Stimulated activated CD8-positive, alpha-beta memory T cell treated with anti-CD3 and anti-CD28 coated beads, Interleukin-15, amount 100 ng/mL, for 24 hours (primary cell): ENCODE results near the gene CYP19A1.

ENCODE experiments used
- DNase-seq: peaks from one replicate; pipeline ENCODE4 v3.0.0-alpha.2; 2020; ENCODE audit warnings: low read depth

The CYP19A1 gene

DNA sequence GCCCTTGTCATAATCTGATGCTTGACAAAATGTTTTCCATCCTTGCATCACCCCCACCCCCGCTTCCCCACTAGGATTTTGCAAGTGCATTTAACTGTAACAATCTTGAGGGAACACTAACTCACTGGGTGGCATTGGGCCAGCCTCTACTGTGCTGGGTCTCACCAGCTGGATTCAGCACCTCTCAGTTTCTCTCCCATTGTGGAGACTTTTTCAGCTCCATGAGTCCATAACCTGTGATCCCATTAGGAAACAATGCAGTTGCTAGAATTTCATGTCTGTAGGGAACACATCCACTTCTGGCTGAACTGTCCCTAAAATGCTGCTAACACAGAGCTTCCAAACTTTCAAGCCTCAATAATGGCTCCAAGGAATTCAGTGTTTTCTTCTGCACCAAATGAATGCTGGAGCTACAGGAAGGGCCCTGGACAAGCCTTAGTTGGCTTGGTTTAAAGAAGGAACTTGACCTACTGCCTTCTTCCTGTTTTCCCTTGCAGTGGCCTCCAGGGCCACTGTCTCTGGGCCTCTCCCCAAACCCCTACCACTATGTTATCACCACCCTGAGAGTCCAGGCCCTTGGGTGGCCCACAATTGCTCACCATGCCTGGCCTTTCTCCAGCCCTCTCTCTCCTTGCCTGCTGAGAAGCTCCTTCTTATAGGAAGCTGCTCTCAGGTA is 15.6 kb downstream of the CYP19A1 start:
- DNase-seq = no peak

DNA sequence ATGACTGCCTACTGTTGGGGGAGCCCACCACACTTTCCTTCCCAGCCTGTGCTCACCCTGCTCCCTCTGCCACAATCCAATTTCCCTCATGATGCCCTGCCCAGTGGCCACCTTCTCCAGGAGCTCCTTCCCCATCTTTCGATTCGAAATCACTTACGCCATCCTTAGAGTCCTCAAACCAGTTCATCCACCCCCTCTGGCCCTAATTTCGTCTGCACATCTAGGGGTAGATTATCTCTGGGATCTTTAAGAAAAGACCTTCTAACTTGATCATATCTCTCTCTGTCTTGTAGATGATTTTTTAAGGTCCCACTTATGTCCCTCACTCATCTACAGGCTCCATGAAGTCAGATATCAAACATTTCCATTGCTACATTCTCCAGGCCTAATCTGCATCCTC is 17.1 kb downstream of the CYP19A1 start:
- no peak for DNase-seq

DNA sequence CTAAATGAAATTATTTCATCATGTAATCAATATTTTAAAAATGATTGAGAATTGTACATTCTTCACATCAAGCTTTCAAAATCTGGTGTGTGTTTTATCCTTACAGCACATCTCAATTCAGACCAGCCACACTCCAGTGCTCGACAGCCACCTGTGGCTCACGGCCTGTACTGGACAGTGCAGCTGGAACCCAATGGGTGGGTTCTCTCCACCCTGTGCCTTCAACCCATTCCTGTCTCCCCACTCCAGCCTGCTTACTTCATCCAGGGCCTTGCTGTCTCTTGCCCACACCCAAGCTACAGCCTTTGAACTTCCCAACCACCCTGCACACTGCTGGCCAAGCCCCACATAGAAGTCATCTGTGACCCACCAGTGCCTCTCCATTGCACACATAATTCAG is 17.6 kb downstream of the CYP19A1 start:
- no peak for DNase-seq

- DNase-seq = no peak
Measured at GRCh38 chr15:51319539-51319938, 18.9 kb downstream of the CYP19A1 start.

GRCh38 chr15:51318382-51319150 is 19.8 kb downstream of the CYP19A1 start:
- no peak for DNase-seq

DNA sequence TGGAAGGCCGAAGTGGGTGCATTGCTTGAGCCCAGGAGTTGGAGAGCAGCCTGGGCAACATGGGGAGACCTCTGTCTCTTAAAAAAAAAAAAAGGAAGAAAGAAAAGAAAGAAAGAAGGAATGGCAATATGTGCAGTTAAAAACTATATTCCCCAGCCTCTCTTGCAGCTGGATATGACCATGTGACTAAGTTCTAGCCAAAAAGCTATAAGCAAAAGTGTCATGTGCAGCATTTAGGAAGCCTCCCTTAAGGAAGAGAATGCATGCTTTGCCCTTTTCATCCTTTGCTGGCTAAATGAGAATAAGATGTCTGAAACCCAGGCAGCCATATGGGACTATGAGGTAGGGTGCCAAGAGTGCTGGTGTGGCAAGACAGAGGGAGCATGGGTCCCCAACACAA is 21.8 kb downstream of the CYP19A1 start:
- no peak for DNase-seq

DNA sequence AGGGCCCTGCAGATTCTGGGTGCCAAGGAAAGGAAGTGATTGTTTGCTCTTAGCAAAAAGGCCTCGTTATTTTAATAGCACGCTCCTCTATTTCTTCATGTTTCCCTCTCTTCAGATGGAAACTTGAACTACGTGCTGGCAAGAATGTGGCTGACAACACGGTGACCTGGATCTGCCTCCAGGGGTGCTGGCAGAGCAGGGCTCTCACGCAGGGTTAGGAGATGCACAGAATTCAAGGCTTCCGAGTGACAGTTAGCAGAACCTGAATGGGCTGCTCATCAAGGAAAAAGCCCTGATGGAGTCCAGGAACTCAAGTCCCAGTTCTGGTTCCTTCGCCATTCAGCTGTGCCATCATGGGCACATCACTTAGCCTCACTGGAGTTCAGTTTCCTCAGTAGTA is 22.7 kb downstream of the CYP19A1 start:
- DNase-seq = no peak

DNA sequence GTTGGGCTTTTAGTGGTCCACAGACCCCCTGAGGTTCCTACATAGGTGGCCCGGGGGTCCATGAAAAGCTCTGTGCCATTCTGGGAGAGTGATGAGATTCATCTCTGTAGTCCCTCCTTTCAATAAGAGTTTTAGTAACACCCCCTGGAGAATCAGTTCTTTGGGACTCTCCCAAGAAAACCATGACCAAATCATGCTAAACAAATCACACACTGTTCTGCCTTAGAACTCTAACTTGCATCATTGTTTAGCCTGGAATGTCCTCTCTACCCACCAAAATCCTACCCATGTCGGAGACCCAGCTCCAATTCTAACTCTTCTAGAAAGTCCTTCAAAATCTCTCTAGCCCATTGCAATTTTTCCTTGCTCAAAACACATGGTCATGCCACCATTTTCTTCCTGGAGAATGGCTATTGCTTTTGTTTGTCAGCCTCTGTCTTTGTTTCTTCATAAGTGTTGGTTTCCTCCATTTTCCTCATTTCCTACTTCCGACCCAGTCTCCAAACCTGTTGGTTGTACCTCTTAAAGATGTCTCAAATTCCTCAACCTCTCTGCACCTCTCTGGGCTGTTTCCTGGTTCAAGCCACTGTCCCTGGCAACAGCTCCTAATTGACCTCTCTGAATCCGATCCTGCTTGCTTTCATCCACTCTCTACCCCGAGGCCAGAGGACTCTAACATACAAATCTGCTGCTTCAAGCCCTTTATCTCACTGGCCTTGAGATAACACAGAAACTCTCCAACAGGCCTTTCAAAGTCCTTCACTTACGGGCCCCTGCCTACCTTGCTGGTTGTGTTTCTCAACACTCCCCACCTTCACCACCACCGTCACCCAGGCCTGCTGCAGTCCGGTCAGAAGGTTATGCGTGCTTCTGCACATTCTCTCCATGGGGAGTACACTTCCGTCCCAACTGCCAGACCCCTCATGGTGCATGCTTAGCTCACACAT is 23.7 kb downstream of the CYP19A1 start:
- DNase-seq = no peak

DNA sequence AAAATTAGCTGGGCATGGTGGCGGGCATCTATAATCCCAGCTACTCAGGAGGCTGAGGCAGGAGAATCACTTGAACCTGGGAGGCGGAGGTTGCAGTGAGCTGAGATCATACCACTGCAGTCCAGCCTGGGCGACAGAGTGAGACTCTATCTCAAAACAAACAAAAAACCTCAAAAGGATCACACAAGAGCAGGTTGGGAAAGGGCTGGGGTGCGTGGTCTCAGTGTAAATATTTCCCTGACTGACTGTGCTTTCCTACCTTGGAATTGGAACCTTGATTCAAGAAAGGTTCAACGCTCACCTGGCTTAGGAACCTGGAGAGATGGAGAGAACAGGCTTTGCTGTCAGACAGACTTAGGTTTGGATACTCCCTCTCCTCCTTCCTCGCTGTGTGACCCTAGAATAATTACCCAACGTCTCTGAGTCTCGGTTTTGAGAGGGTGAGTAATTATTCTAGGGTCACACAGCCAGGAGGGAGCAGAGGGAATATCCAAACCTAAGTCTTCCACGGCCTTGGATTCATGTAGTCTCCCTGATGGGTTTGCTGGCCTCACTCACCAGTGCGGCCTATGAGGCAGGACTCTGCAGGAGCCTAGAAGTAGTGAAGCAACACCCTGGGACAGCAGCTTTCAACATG is 24.6 kb downstream of the CYP19A1 start:
- no peak for DNase-seq

GRCh38 chr15:51313074-51313393 is 25.4 kb downstream of the CYP19A1 start:
- no peak for DNase-seq

- no peak for DNase-seq
Measured at GRCh38 chr15:51312166-51313073, 26.0 kb downstream of the CYP19A1 start.

GRCh38 chr15:51311510-51311909 is 26.9 kb downstream of the CYP19A1 start:
- no peak for DNase-seq

- DNase-seq = no peak
Measured at GRCh38 chr15:51310064-51310463, 28.3 kb downstream of the CYP19A1 start.

DNA sequence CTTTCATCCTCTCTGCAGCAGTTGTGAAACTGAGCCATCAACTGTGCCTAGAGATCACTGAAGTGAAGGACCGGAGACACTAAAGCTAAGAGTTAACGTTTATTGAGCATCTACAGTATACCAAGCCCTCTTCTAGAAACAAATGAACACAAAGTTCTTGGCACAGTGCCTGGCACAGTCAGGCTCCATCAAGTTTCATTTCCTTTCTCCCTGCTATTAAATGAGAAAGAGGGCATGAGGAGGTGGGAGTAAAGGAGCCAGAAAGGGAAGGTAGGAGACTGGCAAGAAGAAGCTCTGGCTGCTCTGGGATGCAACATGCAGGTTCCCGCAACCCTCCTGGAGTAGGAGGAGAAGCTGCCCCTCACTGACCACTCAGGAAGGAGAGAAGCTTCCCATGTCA is 30.6 kb downstream of the CYP19A1 start:
- no peak for DNase-seq

- DNase-seq = no peak
Measured at GRCh38 chr15:51307325-51307724, 31.1 kb downstream of the CYP19A1 start.

DNA sequence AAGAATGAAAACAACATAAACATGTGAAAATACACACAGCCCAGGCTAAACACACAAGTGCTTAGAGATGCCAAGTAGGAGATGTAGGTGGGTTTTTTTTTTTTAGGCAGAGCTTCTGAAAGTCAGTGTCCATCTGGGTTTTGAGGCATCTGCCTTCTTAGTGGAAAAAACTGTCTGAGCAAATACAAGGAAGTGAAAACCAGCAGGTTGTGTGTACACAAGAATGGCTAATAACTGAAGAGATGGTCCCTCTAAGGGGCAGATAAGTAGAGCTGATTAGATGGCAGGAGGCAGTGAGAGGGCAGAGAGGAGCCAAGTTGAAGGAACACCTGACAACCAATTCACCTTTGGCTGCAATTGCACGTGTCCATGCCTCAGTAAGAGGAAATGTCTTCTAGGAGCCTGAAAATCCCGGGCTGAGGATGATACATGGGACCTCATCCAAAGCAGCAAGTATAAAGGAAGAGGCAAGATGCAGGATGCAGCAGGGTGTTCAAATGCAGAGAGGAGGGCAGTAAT is 34.9 kb downstream of the CYP19A1 start:
- no peak for DNase-seq

DNA sequence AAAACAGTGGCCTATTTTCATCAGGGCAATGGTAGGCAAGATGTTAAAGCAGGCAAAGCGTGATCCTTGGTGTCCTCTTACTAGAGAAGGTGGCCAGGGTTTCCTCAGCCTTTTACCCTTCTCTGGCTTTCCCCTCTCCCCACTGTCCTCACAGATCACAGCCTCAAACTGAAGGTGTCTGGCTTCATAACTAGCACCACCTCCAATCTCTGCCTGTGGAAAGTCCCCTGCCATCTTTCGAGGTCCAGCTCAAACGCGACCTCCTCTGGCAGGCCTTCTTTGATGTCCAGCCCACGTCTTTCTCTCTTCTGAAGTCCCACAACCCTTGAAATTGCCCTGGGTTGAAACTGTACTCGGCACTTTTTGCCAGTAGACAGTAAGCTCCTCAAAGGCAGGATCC is 35.9 kb downstream of the CYP19A1 start:
- no peak for DNase-seq

- DNase-seq = no peak
Measured at GRCh38 chr15:51299187-51300015, 39.0 kb downstream of the CYP19A1 start.

- no peak for DNase-seq
Measured at GRCh38 chr15:51298620-51299019, 39.8 kb downstream of the CYP19A1 start.

- DNase-seq = no peak
Measured at GRCh38 chr15:51290720-51291119, 47.7 kb downstream of the CYP19A1 start.
